ENCODE measurements around the gene ZFC3H1.

- TF ChIP-seq CTCF (IDR thresholded peaks at IDR 0.05; ENCODE audit: insufficient read depth, low read length) (no peak), POLR2AphosphoS5 (IDR thresholded peaks at IDR 0.05; ENCODE audit: low read depth) (no peak)
Observed at GRCh38 chr12:71686658-71687025, 23.0 kb upstream of the ZFC3H1 start.

All from HL-60 (cell line).